Measurements from ENCODE around the gene DICER1. TPM values are rescaled to one million over a fixed set of nuclear protein-coding genes. Genes with fewer than 3 reads are reported as not detected.

DICER1 gene
- total and polyA plus RNA-seq, 9 of the 15 experiments (the other 6 are each of a cell fraction or from before 2014, with no cell fraction given) = 2.5 to 23.2 (median 12.4) TPM

- no peaks in the 10 kb centered on the region; a peak in 1 of 5 replicates for H3K4me1 ChIP-seq (replicated peaks in 1 of 2; ENCODE audit: control insufficient read depth in 2 of 2, insufficient read depth in 2 of 2, low read length in 2 of 2)
- H3K27me3 ChIP-seq (ENCODE audit: control insufficient read depth in 2 of 2, insufficient read depth in 2 of 2, low read length in 2 of 2) = peaks cover 0 to 60% of the 10 kb centered on the region in 2 experiments; a peak in 3 of 5 replicates
- ChIA-PET CTCF (ENCODE audit: low intra/inter-chr PET ratio) (no interaction called here), POLR2A (no interaction called here)
- in situ Hi-C loops (cut with MboI) (no loop called here), intact Hi-C loops (cut with micrococcal nuclease) (no loop called here)
- 5% methylated on average over 4 of the region's 9 CpGs for WGBS (ENCODE audit: insufficient coverage, low coverage, missing lambda C conversion rate)
- no peak overlapping the region for H3K4me3 ChIP-seq
- H3K4me2 ChIP-seq (ENCODE audit: insufficient read depth, low read length) = no peak overlapping the region
- no peaks in the 10 kb centered on the region for H3K9me3 ChIP-seq (replicated peaks; ENCODE audit: control insufficient read depth, insufficient read depth, low read depth, low read length)
- no peaks in the 10 kb centered on the region for H3K79me2 ChIP-seq (ENCODE audit: control insufficient read depth, insufficient read depth, low read length)
- no peak overlapping the region for H2AFZ ChIP-seq (ENCODE audit: low read depth, low read length)
- H3K27ac ChIP-seq (ENCODE audit: extremely low read depth, low read depth, low read length) = no peak overlapping the region
- H4K20me1 ChIP-seq (replicated peaks; ENCODE audit: control insufficient read depth, insufficient read depth, low read length) = no peaks in the 10 kb centered on the region
- no peaks in the 10 kb centered on the region for H3K9me1 ChIP-seq (ENCODE audit: control insufficient read depth, insufficient read depth, low read length)
- no peak overlapping the region for H3K9ac ChIP-seq (ENCODE audit: insufficient read depth in 1 of 2, low read depth in 2 of 2, low read length in 2 of 2)
- TF ChIP-seq RBM25 (IDR thresholded peaks at IDR 0.05; ENCODE audit: low read depth, low read length, severe bottlenecking) (no peak), ZFX (CRISPR knock-in tag; IDR thresholded peaks at IDR 0.05) (no peak), HDAC3 (IDR thresholded peaks at IDR 0.05; ENCODE audit: borderline replicate concordance, partially characterized antibody) (no peak)
- no peaks in the 10 kb centered on the region for H3K36me3 ChIP-seq (ENCODE audit: control insufficient read depth, insufficient read depth, low read length)
- BruUV-seq (replicated peaks) = no TSS peak
- FAIRE-seq (no peak), ATAC-seq (no peak), DNase-seq (ENCODE audit: extremely low read depth in 1 of 4, low spot score in 3 of 4) (no peak)
These were observed 98.8 kb downstream of the DICER1 start for GRCh38 chr14:95058491-95058890.

DNA sequence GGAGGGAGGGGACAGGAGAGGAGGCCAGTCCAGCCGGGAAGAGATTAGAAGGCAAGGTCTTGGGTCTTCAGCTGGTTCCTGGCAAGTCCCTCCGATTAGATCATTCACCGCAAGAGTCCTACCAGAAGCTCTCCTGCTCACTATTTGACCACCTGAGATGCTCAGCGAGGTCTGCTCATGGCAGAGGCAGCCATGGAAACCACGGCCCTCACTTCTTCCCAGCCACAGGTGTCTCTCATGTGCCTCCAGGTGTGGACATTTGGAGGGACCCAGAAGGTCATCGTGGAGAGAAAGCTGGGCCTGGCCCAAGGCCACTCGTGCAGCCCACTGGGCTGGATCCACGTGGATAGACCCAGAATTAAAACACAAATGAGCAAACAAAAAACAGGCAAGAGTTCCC, 99.5 kb downstream of the DICER1 start:
- ChIA-PET POLR2A (interaction anchor here (0.7 kb wide), 2 partner anchors 12 to 30 kb away, joined by 3 read pairs; no protein-coding TSS in a partner anchor), CTCF (ENCODE audit: low intra/inter-chr PET ratio) (no interaction called here)
- Histone ChIP-seq H3K36me3 (ENCODE audit: control insufficient read depth, insufficient read depth, low read length) (no peaks in the 10 kb centered on the region), H3K4me3 (no peak overlapping the region), H3K9me1 (ENCODE audit: control insufficient read depth, insufficient read depth, low read length) (no peaks in the 10 kb centered on the region), H2AFZ (ENCODE audit: low read depth, low read length) (no peak overlapping the region), H3K4me1 (replicated peaks in 1 of 2; ENCODE audit: control insufficient read depth in 2 of 2, insufficient read depth in 2 of 2, low read length in 2 of 2) (no peaks in the 10 kb centered on the region; a peak in 1 of 5 replicates), H3K4me2 (ENCODE audit: insufficient read depth, low read length) (no peak overlapping the region), H3K79me2 (ENCODE audit: control insufficient read depth, insufficient read depth, low read length) (no peaks in the 10 kb centered on the region), H4K20me1 (replicated peaks; ENCODE audit: control insufficient read depth, insufficient read depth, low read length) (no peaks in the 10 kb centered on the region), H3K9ac (ENCODE audit: insufficient read depth in 1 of 2, low read depth in 2 of 2, low read length in 2 of 2) (no peak overlapping the region), H3K27me3 (ENCODE audit: control insufficient read depth in 2 of 2, insufficient read depth in 2 of 2, low read length in 2 of 2) (peaks cover 0 to 60% of the 10 kb centered on the region in 2 experiments; a peak in 3 of 5 replicates), H3K27ac (ENCODE audit: extremely low read depth, low read depth, low read length) (no peak overlapping the region), H3K9me3 (replicated peaks; ENCODE audit: control insufficient read depth, insufficient read depth, low read depth, low read length) (no peaks in the 10 kb centered on the region)
- no peak for DNase-seq (ENCODE audit: extremely low read depth in 1 of 4, low spot score in 3 of 4)
- BruUV-seq (replicated peaks) = no TSS peak
- intact Hi-C loops (cut with micrococcal nuclease) = no loop called here
- FAIRE-seq = no peak
- no peak for ATAC-seq
- TF ChIP-seq SPI1 (IDR thresholded peaks at IDR 0.05; ENCODE audit: borderline replicate concordance, low read depth, low read length) (no peak), NR0B1 (IDR thresholded peaks at IDR 0.05; ENCODE audit: partially characterized antibody) (no peak), ZNF589 (CRISPR knock-in tag; IDR thresholded peaks at IDR 0.05; ENCODE audit: low read depth) (no peak), TCF15 (CRISPR knock-in tag; IDR thresholded peaks at IDR 0.05) (no peak), ZNF165 (CRISPR knock-in tag; IDR thresholded peaks at IDR 0.05; ENCODE audit: borderline replicate concordance) (no peak), KLF6 (CRISPR knock-in tag; IDR thresholded peaks at IDR 0.05; ENCODE audit: borderline replicate concordance) (no peak), ATF7 (IDR thresholded peaks at IDR 0.05) (no peak), ZBTB8A (IDR thresholded peaks at IDR 0.05; ENCODE audit: partially characterized antibody) (no peak)
- 0% methylated on average over 4 of the region's 8 CpGs for WGBS (ENCODE audit: insufficient coverage, low coverage, missing lambda C conversion rate)
- in situ Hi-C loops (cut with MboI) = no loop called here

All from K562 (cell line).